GM12865 (cell line): Measurements from ENCODE around the gene ING3.
"Not testable (repeated sequence)": the region's sequence is repeated elsewhere in the genome, so short reads cannot be mapped to it uniquely, and the experiment has no call there.

Experiments used
- DNase-seq: peaks from one replicate; pipeline ENCODE4 v3.0.0; 2010; ENCODE audit warnings: low read depth
- H3K4me3 ChIP-seq: 2 replicates; pipeline ENCODE4 v1.5.1; 2011; ENCODE audit warnings: mild to moderate bottlenecking, low read depth, low read length, control low read depth
- CTCF ChIP-seq: IDR thresholded peaks from 2 replicates; pipeline ENCODE4 v1.5.1; 2011; ENCODE audit warnings: low read length, control low read depth, low read depth, inconsistent platforms; ENCODE audit not compliant: insufficient read depth; ENCODE audit errors: missing control alignments

ING3 gene

GRCh38 chr7:120981888-120982615 is 31.5 kb downstream of the ING3 start:
- no peak for DNase-seq
- H3K4me3 ChIP-seq, result no peak overlapping the region
- no peak for TF ChIP-seq CTCF

GRCh38 chr7:120983592-120983991 is 33.0 kb downstream of the ING3 start:
- H3K4me3 ChIP-seq, DNase-seq: not testable (repeated sequence)

GRCh38 chr7:120984406-120984805 is 33.8 kb downstream of the ING3 start:
- H3K4me3 ChIP-seq, result no peak overlapping the region
- DNase-seq, result no peak

GRCh38 chr7:120985130-120985758 is 34.7 kb downstream of the ING3 start:
- DNase-seq, result no peak
- TF ChIP-seq CTCF, result no peak
- no peak overlapping the region for H3K4me3 ChIP-seq

More at GRCh38 chr7:120984406-120984805, 33.8 kb downstream of the ING3 start:
- TF ChIP-seq CTCF, result no peak

GRCh38 chr7:120985839-120986238 is 35.3 kb downstream of the ING3 start:
- no peak for TF ChIP-seq CTCF
- H3K4me3 ChIP-seq, result no peak overlapping the region
- DNase-seq, result no peak

GRCh38 chr7:120986650-120987049 is 36.1 kb downstream of the ING3 start:
- H3K4me3 ChIP-seq, result no peak overlapping the region
- DNase-seq, result no peak
- TF ChIP-seq CTCF, result no peak

- H3K4me3 ChIP-seq, result no peak overlapping the region
- no peak for TF ChIP-seq CTCF
- no peak for DNase-seq
Measured at GRCh38 chr7:120987280-120987679, 36.7 kb downstream of the ING3 start.
